DMS53 treated with DMSO at 0.1 percent for 48 hours (cell line): ENCODE data around the gene ADAMTS12.

ENCODE experiments used
- DNase-seq: peaks from one replicate; lab custom pipeline; 2025; ENCODE audit not compliant: unreplicated experiment; lab: John Stamatoyannopoulos, UW

ADAMTS12 gene

DNA sequence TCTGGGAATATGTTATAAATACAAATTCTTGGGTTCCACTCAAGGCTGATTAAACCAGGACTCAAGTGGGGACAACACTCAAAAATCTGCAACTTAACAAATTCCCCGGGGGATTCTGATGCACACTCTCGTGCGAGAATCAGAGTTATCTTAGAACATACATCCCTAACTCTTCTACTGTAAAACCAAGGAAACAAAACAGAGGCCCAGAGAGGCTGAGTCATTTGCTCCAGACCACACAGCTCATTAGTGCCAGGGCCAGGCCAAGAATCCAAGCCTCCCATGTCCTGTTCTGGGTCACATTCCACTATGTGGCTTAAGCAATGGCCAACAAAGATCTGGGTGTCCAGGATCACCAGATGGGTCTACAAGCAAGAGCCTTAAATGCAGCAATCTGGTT, 166.0 kb downstream of the ADAMTS12 start:
- DNase-seq = no peak

DNA sequence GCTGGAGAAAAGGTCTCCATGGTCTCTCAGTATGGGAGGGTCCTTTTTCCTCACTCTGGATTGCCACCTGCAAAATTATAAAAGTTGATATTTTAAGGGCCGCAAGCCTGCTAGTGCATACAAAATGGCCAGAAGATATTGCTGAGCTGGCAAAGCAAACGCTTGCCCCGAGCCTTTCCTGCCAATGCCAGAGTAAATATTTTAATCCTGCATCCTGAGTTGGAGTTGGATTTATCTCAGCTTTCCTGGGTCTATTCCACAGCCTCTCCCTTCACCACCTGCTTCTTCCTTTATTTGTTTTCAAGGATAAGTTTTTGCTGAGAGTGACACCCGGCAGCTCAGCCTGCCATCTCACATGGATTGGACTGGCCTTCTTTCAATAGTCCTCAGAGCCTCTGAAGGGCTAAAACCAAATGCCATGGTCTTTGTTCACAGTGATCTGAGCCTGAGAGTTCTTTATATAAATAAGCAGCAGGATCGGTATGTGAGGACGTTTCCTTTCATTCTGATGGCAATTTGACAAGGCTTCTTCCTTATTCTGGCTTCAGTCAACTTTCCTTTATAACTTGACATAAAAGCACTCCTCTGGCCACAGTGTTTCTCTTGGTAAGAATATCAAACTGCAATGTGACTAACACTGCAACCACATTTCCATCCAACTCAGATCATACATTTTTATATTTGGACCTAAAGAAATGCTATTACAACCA, 170.1 kb downstream of the ADAMTS12 start:
- DNase-seq = no peak

DNA sequence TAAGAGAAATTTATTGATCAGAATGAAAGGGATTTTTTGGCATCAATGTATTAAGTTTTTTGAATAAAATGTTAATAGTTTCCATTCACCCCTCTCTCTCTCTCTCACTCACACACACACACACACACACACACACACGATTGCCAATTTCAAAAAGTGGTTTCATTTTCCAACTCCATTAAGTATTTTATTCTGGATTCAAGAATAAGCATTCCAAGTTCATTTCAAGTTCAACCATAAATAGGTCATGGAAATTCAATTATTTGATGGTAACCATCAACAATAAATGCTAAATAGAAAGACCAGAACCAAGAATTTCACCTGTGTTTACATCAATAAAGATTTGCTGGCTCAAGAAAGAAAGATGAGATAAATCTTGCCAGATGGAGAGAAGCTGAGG, 171.6 kb downstream of the ADAMTS12 start:
- no peak for DNase-seq

DNA sequence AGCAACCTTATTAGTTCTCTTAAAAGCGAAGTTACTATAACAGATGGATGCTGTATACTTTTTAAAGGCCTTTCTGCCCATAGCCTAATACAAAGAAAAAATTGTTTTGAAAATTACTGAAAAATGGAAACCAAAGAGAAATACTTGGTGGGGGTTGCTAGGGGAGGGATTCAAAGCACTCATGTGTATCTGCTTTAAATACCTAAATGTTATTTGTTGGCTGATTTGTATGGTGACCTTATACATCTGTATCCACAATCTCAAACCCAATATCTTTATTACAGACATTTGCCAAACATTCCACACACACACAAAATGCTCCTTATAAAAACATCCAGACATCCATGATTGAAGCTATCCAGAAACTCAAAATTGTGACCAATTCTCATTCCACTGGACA, 172.0 kb downstream of the ADAMTS12 start:
- no peak for DNase-seq

DNA sequence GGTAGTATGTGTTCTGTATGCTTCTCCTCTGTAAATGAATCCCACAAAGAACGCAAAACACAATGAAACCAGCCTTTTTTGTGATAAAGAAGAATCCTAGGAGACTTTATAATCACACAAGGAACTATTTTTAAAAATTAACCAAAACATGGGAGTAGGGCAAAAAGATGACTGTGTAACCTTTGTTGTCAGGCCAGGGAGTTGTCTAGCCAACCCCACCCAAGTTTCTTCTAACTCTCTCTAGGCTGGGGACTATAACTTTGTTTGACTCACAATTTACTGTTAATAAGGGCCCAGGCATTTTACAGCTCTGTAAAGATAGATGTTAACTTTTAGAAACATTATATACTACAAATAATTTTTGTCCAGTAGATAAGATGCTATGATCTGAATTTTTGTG, 176.1 kb downstream of the ADAMTS12 start:
- DNase-seq = no peak

DNA sequence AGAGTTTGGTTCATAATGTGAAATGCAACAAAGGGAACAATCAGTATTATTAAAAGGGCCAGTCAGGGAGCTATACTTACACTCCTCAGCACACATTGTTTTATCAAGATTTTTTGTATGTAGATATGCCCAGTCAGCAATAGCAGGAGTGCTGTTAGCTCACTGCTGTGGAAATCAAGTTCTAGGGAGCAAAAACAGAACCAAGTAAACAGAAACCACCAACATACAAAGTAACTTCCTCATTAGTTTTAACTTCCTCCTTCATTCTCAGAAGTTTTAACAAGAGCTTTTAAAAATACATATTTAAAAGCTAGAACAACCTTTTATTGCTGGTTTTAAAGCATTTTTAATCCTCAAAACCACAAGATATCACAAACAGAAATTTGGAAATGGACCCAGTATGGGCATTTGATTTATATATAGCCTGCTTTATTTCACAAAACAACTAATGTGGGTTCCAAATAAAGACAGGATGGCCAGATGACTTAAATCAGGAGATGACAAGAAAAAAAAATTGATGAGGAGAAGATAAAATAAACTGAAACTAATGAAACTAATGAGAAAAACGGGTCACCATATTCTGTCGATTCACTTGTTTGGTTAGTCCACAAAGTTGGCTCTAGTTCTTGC, 178.5 kb downstream of the ADAMTS12 start:
- DNase-seq = no peak

DNA sequence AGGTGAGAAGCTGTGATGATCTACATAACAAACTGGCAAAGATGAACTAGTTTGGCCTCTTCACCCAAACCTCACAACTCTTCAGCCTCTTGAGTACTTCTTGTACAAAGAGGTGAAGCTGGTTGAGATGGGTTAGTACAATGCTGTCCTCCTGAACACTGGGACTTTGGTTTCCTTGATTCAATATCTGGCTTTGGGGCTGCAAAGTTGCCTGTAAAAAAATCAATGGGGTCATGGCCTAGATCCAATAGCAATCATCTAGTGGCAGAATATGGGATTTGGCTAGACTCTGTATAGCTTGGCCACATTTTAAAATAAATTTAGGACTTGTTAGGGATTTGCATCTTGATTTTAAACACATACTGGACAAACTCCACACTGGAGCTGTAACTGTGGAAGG, 179.1 kb downstream of the ADAMTS12 start:
- DNase-seq = no peak

DNA sequence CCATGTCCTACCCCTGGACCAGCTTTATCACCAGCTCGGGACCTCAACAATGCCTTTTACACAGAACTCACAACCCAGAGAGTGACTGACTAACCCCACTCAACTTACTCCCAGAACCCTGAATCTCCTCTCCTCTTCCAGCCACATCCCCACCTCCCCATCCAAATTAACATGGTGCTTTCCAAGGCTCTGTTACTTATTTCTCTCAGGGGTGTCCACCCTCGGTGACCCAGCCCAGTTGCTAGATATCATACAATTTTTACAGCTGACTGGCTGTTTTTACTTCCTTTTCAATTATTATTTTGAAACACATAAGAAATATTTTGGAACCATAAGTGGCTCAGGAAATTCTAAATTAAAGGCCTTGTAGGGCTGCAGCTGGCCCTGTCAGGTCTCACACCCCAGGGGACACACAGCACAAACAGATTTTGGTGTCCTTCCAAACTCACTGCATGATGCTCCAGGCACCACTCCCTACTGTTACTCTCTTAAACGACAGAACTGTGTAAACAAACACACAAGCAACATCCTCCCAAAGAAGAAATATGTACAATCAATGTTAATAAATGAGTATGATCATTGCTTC, 180.6 kb downstream of the ADAMTS12 start:
- no peak for DNase-seq

DNA sequence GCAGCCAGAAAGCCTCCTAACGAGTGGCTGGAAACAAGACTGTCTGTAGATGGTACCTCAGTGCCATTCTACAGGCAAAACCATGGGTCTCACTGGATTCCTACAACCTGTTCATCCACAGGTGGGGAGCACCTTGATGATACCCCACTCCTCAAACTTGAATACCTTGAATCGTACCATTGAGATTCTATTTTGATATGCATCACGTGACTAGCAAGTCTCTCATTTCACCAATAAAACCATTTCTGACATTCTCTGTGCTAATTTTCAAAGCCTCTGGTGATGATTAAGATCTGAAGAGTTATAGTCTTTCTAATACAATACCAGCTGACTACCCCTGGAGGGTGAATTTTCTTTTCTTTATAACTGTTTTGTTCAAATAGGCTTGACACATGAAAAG, 188.9 kb downstream of the ADAMTS12 start:
- DNase-seq = no peak

DNA sequence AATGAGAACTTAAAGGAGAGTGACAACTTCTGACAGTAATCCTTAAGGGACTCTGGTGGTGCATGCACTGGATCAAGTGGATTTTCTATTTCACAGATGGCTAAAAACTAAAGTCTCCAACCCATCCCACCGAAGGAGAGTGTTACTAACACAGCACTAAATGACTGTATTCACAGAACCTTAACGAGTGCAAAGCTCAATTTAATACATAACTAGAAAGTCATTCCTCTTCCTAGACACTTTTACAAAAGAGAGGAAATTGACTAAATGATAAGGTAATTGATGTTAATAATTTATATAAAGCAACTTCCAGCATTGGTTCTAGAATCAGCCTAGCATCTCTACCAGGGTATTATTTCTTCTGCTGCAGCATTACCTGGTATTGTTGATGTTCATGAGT, 189.8 kb downstream of the ADAMTS12 start:
- no peak for DNase-seq

DNA sequence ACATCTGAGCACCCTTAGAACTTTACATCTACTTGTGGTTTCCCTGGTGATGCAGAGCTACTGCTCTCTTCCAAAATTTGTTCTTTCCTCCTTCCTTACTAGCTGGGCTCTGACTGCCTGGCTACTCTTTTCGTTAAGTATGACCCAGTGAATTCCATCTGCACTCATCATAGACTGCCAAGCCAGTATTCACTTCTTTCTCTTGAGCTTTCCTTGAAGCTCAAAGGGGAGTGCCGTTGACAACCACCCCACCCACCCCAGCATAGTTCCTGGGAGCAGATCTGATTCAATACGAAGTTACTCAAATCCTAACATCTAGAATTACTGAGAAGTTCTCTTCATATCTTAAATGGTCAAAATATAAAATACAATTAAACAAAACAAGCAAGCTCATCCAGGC, 190.5 kb downstream of the ADAMTS12 start:
- no peak for DNase-seq

DNA sequence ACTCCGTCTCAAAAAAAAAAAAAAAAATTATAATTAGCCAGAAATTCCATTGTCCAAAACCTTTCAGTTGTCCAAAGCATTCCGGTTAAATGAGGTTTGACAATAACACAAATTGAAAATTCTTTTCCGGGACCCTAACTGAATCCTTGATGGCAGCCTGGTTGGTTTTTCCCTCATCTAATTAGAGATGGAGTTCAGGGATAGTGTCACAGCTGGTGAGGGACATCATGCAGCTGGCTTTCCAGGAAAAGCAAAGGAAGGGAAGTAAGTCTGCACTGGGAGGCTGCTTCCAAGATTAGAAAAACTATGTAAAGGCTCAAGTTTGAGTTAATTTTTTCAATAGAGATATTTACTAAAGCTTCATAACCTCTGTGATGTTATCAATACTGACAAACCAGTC, 195.4 kb downstream of the ADAMTS12 start:
- DNase-seq = no peak

DNA sequence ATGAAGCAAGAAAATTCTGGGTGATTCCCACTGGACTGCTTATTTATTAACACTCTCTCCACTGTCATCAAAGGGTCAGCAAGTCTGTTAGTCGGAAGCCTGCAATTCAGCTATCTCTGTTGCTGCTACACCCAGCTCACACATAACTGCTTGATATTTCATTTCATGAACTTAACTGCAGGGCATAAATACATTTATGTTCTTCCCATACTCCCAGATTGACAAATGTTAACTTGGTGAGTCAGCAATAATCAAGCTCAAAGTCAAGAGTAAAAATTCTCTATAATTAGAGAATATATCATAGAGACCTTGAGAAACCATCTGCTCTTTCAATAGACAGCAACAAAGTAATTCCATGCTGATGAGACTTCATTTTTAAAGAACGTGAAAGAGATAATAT, 198.8 kb downstream of the ADAMTS12 start:
- no peak for DNase-seq

DNA sequence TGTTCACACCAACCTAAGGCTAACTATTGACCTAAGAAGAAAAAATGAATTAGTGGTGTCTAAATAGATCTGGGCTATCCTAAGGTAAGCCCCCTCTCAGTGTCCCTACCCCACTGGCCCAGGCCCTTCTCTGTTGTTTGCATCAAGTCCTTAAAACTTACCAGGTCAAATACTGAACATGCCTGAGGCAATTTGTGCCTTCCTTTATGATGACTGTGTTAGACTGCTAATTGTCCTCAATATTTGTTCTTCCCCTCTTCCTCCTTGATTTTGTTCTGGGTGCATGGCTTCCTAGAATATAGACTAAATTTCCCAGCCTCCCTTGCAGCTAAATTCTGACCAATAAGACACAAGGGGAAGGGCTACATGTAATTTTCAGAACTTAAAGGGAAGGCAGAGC, 199.9 kb downstream of the ADAMTS12 start:
- no peak for DNase-seq

DNA sequence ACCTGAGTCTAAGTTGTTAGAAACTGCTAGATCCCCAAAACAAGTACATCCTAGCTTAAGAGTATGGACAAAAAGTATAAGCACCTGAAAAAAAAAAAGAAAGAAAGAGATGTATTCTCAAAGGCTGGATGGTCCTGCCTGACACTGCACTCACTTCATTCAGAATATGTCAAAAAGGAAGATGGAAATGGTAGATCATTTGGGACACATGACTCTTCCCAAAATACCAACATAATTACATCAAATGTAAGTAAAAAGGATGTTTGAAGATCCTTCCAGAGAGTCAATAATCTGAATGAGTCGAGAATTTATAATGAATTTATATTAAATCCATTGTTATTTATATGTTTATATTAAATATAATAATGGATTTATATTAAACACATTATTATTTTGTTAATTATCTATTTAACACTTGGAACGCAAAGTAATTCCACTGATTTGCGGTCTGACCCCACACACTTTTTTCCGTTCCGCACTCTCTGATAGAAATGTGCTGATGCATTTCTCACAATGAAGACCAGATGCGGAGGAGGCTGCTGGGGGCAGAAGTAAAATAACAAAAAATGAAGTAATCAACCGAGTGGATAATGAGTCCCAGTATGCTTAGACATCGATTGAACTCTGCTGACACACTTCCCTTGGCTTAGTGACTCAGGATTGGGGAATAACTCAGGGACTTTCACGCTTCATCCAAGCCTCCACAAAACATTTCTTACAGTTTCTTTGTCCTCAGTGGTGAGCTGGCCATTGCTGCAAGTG, 201.2 kb downstream of the ADAMTS12 start:
- no peak for DNase-seq

DNA sequence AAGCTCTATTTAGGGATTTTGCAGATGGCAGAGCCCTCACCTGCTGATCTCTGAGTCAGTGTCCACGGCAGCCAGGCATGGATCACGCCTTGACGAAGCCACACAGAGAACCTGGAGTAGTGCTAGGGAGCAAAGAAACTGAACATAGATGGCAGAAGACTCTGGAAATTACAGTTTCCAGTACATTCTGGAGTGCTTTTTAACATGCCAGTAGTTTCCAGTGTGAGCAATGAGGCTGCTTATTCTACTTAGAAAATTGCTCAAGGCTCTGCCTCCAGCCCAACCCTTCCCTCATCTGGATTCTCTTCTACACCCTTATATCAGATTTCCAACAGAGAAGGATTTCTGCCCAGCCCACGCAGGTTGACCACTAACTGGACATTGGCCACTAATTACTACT, 203.3 kb downstream of the ADAMTS12 start:
- DNase-seq = no peak

DNA sequence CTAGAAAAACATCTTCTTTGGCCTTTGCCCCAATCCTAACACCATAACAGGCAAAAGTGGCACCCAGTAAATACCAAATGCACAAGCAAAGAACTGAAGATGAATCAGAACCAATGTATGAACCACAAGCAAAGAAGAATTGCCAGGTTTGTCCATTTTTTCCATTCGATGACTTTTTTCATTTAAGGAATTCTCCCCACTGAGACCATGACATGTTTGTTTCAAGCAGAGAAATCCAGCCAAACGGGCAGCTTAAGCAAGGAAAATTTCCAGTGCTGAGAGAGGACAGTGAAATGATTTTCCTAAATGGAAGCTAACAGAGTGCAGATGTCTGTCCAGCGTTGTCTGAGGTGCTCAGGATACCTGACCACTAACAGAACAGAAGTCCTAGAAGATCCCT, 203.7 kb downstream of the ADAMTS12 start:
- DNase-seq = no peak

DNA sequence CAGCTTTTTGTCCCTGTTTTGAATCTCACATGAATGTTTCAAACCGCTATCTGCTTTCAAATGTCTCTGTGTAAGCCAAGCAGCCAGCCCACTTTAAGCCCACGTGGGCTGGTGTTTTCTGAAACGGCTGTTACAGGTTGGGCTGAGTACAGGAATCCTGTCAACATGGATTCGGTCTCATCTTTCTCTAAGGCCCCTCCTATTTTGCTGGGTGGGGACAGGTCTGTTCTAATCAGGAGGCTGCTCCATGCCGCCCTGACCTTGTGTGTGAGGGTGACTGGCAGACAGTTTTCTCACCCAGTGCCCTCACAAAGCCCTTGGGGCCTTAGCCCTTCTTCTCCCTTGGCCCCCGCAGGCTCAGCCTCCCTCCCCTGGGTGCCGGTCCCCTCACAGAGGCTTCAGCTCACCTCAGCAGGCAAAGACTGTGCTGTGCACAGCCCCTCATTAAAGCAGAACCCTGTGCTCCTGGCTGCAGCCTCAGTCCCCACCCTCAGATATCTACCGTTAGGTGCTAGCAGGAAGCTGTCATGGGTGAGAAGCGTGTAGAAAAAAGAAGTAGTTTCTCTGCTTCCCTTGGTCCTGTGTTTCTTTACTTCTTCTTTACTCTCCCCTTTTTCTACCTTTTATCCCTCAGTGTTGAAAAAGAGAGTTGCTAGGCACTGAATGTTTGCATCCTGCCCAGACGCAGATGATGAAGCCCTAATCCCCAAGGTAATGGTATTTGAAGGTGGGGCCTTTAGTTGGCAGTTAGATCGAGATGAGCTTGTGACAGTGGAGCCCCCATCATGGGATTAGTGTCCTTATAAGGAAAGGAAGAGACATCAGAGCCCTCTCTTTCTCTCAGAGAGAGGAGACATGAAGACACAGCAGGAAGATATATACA, 205.7 kb downstream of the ADAMTS12 start:
- no peak for DNase-seq

DNA sequence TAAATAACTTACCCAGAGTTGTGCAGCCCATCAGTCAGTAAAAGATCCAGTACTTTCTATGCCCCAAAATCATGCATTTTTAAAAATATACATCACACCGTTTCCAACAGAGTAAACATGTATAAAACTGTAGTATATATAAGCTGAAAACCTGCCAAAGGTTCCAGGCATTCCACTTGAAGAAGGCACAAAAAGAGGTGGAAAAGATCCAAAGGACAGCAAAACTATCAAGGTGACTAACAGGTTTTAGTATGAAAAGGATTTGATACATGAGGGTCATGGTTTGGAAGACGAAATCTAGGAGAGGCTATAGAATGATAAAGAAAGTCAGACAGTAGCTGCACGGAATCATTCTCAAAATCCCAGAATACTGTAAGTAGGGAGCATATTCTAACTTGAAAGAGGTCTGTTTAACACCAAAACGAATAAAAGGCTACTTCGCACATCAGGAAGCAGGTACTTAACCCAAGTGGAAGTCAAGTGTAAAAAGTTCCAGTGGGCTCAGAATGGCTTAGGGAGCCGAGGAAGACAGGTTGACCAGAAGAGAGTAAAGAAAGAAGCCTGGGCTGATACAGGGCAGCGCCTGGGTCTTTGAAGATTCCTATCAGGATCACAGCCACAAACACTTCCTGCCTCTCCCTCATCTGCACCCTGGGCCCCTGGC, 207.2 kb downstream of the ADAMTS12 start:
- DNase-seq = no peak

DNA sequence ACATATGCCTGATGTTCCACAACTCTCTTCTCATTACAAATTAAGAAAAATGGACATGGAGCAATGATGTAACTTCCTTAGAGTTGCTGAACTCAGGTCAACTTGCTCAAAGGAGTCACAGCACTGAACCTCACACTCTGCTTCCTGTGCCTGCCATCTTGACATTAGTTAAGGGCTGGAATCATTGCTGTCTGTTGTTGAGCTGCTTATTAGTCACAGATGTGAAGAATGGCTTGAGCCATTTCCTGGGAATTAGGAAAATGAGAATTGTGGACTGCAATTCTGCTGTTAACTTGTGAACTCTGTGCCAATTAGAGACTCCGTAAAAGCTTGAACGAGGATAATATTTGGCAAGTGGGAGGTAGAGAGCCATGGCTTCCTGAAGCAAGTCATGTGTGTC, 212.0 kb downstream of the ADAMTS12 start:
- DNase-seq = no peak
